GM12892 (cell line): ENCODE measurements around the gene TOM1.
"Not testable (repeated sequence)": the region's sequence is repeated elsewhere in the genome, so short reads cannot be mapped to it uniquely, and the experiment has no call there.

Experiments
- POLR2AphosphoS5 ChIP-seq: IDR thresholded peaks from 2 replicates; pipeline ENCODE4 v1.6.1; 2011; ENCODE audit warnings: low read depth, low read length, control low read depth
- TAF1 ChIP-seq: IDR thresholded peaks from 2 replicates; pipeline ENCODE4 v1.6.1; 2011; ENCODE audit warnings: low read depth, mild to moderate bottlenecking, control low read depth, low read length, borderline replicate concordance

GRCh38 chr22:35396622-35397021 is 96.9 kb downstream of the TOM1 start:
- not testable (repeated sequence) for TF ChIP-seq TAF1, POLR2AphosphoS5
